Osteoblast (primary cell): ENCODE data around the gene LMCD1. TPM values are rescaled to one million over a fixed set of nuclear protein-coding genes. Genes with fewer than 3 reads are reported as not detected.
A peak's percentile ranks its signal among the peaks of the same experiment; 100 is the strongest.

Experiments used
- DNase-seq: peaks from one replicate; pipeline ENCODE4 v3.0.0; 2011; ENCODE audit warnings: low spot score, mixed read lengths; ENCODE audit not compliant: insufficient read length; ENCODE audit errors: missing footprints
- H2AFZ ChIP-seq: 2 replicates; pipeline ENCODE4 v1.6.0; 2011; ENCODE audit warnings: mild to moderate bottlenecking, low read length
- H3K27ac ChIP-seq: 2 replicates; pipeline ENCODE4 v1.5.1; 2011; ENCODE audit warnings: mild to moderate bottlenecking, low read depth, low read length, moderate library complexity
- H3K27me3 ChIP-seq: 2 replicates; pipeline ENCODE4 v1.6.0; 2012; ENCODE audit warnings: mild to moderate bottlenecking, control low read depth, inconsistent platforms, low read length, moderate library complexity; ENCODE audit not compliant: insufficient read depth
- H3K36me3 ChIP-seq: 2 replicates; pipeline ENCODE4 v1.5.1; 2011; ENCODE audit warnings: mild to moderate bottlenecking, low read length, control low read depth, moderate library complexity; ENCODE audit not compliant: insufficient read depth
- H3K4me1 ChIP-seq: 2 replicates; pipeline ENCODE4 v1.5.1; 2011; ENCODE audit warnings: mild to moderate bottlenecking, low read length, control low read depth, moderate library complexity; ENCODE audit not compliant: insufficient read depth
- H3K4me2 ChIP-seq: 2 replicates; pipeline ENCODE4 v1.6.0; 2011; ENCODE audit warnings: mild to moderate bottlenecking, low read length; ENCODE audit not compliant: insufficient read depth
- H3K4me3 ChIP-seq: fragments of 200-600 bp; sonication (generic); 3 replicates; pipeline ENCODE4 v1.5.1; 2012; ENCODE audit warnings: mild to moderate bottlenecking, low read length, inconsistent platforms; ENCODE audit not compliant: insufficient read depth
- H3K79me2 ChIP-seq: 2 replicates; pipeline ENCODE4 v1.6.0; 2012; ENCODE audit warnings: mild to moderate bottlenecking, low read length, control low read depth, inconsistent platforms; ENCODE audit not compliant: insufficient read depth
- H3K9me3 ChIP-seq: 2 replicates; pipeline ENCODE4 v1.5.1; 2011; ENCODE audit warnings: low read depth, low read length, control low read depth
- H4K20me1 ChIP-seq: 2 replicates; pipeline ENCODE4 v1.6.0; 2012; ENCODE audit warnings: mild to moderate bottlenecking, low read length, control low read depth; ENCODE audit not compliant: insufficient read depth
- CTCF ChIP-seq: IDR thresholded peaks from 2 replicates; pipeline ENCODE4 v1.5.1; 2011; ENCODE audit warnings: mild to moderate bottlenecking, low read depth, low read length, moderate library complexity; ENCODE audit errors: extremely low read depth
- total RNA-seq: library from RNA; depleted of rRNA; stranded (reverse); fragments of >200 nt; gene quantifications from 2 replicates; pipeline ENCODE4 v1.2.3, GENCODE V29; 2012

Gene LMCD1
- total RNA-seq, 1 donor = 294 TPM

GRCh38 chr3:8554696-8555095 is 53.1 kb downstream of the LMCD1 start:
- H3K9me3 ChIP-seq = no peaks in the 10 kb centered on the region
- DNase-seq = peak; percentile 55
- TF ChIP-seq CTCF = no peak
- no peaks in the 10 kb centered on the region for H4K20me1 ChIP-seq
- peaks cover 72% of the 10 kb centered on the region for H3K36me3 ChIP-seq
- peaks cover 29% of the 10 kb centered on the region for H3K4me1 ChIP-seq
- no peaks in the 10 kb centered on the region for H3K27me3 ChIP-seq
- H3K4me2 ChIP-seq = peak overlapping the region; percentile 41
- H2AFZ ChIP-seq = peak overlapping the region; percentile 42
- H3K4me3 ChIP-seq = peak overlapping the region; percentile 8
- no peaks in the 10 kb centered on the region for H3K79me2 ChIP-seq
- H3K27ac ChIP-seq = peak overlapping the region; percentile 87

- TF ChIP-seq CTCF = no peak
- Histone ChIP-seq H3K27ac (peak overlapping the region; percentile 87), H3K4me3 (peak overlapping the region; percentile 8), H2AFZ (peak overlapping the region; percentile 42), H4K20me1 (no peaks in the 10 kb centered on the region), H3K79me2 (no peaks in the 10 kb centered on the region), H3K27me3 (no peaks in the 10 kb centered on the region), H3K4me1 (peaks cover 34% of the 10 kb centered on the region), H3K36me3 (peaks cover 67% of the 10 kb centered on the region), H3K4me2 (peak overlapping the region; percentile 41), H3K9me3 (no peaks in the 10 kb centered on the region)
- peak; percentile 87 for DNase-seq
Observed at GRCh38 chr3:8555113-8555661, 53.6 kb downstream of the LMCD1 start.

- H3K4me1 ChIP-seq = peaks cover 40% of the 10 kb centered on the region
- no peak for TF ChIP-seq CTCF
- no peaks in the 10 kb centered on the region for H4K20me1 ChIP-seq
- peak overlapping the region; percentile 41 for H3K4me2 ChIP-seq
- DNase-seq = no peak
- H3K27me3 ChIP-seq = no peaks in the 10 kb centered on the region
- peaks cover 62% of the 10 kb centered on the region for H3K36me3 ChIP-seq
- no peak overlapping the region for H2AFZ ChIP-seq
- no peaks in the 10 kb centered on the region for H3K9me3 ChIP-seq
- peak overlapping the region; percentile 87 for H3K27ac ChIP-seq
- H3K4me3 ChIP-seq = no peak overlapping the region
- H3K79me2 ChIP-seq = no peaks in the 10 kb centered on the region
Observed at GRCh38 chr3:8555725-8556472, 54.3 kb downstream of the LMCD1 start.

- Histone ChIP-seq H2AFZ (no peak overlapping the region), H3K79me2 (no peaks in the 10 kb centered on the region), H3K27ac (no peak overlapping the region), H4K20me1 (no peaks in the 10 kb centered on the region), H3K36me3 (peaks cover 56% of the 10 kb centered on the region), H3K4me2 (no peak overlapping the region), H3K27me3 (no peaks in the 10 kb centered on the region), H3K4me3 (no peak overlapping the region), H3K9me3 (no peaks in the 10 kb centered on the region), H3K4me1 (peaks cover 46% of the 10 kb centered on the region)
- TF ChIP-seq CTCF = no peak
- DNase-seq = no peak
Observed at GRCh38 chr3:8556473-8556869, 54.8 kb downstream of the LMCD1 start.
